HG02571 (cell line): ENCODE results near the gene CLEC4E.
"Not testable (repeated sequence)": the region's sequence is repeated elsewhere in the genome, so short reads cannot be mapped to it uniquely, and the experiment has no call there.

Source experiments
- ATAC-seq: cut with Tn5 transposase; IDR thresholded peaks from one replicate; pipeline ENCODE4 v1.9.1; 2021; ENCODE audit warnings: mild to moderate bottlenecking, moderate library complexity; ENCODE audit not compliant: unreplicated experiment

Gene CLEC4E, protein sequence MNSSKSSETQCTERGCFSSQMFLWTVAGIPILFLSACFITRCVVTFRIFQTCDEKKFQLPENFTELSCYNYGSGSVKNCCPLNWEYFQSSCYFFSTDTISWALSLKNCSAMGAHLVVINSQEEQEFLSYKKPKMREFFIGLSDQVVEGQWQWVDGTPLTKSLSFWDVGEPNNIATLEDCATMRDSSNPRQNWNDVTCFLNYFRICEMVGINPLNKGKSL

DNA sequence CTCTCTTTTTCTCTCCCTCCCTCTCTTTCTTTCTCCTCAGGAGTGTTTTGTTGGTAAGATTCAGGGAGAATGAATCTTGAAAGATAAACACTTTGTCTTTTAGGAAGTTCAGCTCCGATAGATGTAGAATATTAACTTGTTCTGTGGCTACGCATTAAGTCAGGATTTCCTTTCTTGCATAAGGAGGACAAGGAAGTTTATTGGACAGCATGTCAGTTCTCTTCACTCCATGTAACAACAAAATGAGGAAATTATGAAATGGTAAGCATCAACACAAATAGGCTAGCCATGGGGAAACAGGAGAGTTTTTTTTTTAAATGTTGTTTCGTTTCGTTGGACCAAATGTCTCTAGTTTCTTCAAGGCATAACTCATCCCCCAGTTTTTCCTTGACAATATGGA, at the start of gene CLEC4E:
Gene CLEC4E (minus strand): TSS at position 75 of the 400 bp plus-strand sequence. CDS start 108 bp downstream, outside the sequence.
- ATAC-seq = not testable (repeated sequence)

DNA sequence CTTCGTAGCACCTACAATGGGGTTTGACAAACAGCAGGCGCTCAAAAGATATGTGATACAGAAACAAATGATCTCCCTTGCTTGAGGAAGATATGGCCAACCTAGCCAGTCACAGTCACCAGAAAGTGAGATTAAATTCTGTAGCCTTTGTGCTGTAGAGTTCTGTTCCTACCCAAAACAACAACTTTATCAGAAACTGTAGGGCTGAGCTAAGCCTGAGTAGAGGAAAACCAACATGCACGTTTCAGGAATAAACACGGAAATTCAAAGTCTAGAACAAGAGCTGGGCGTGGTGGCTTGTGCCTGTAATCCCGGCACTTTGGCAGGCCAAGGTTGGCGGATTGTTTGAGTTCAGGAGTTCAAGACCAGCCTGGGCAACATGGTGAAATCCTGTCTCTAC, 49.0 kb upstream of the CLEC4E start:
- ATAC-seq = no peak

DNA sequence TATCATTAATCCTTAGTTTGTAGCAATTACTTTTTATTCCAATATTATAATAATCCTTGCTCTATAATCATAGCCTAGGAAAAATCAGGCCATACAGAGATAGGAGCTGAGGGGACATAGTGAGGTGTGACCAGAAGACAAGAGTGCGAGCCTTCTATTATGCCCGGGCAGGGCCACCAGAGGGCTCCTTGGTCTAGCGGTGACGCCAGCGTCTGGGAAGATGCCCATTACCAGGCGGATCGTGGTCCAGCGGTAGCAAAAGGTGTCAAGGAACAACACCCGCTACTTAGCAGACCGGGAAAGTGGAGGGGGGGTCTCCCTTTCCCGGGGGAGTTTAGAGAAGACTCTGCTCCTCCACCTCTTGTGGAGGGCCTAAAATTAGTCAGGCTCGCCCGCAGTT, 43.8 kb upstream of the CLEC4E start:
- ATAC-seq = not testable (repeated sequence)

DNA sequence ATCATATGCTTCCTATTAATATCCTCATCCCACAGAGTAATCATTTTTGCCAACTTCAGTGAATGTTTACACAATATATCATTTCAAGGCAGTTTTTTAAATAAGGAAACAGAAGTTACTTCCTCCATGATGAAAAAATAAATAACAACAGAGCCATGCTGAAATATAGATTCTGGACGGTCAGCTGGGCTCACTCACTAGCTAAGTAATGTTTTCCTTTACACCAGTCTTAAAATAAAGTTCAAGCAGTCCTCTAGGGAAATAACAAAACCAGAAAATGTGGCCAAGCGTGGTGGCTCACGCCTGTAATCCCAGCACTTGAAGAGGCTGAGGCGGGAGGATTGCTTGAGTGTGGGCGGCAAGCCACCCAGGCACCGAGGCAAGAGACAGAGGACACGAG, 43.3 kb upstream of the CLEC4E start:
- ATAC-seq = no peak

- ATAC-seq = no peak
Observed at GRCh38 chr12:8581098-8581784, 40.5 kb upstream of the CLEC4E start.

DNA sequence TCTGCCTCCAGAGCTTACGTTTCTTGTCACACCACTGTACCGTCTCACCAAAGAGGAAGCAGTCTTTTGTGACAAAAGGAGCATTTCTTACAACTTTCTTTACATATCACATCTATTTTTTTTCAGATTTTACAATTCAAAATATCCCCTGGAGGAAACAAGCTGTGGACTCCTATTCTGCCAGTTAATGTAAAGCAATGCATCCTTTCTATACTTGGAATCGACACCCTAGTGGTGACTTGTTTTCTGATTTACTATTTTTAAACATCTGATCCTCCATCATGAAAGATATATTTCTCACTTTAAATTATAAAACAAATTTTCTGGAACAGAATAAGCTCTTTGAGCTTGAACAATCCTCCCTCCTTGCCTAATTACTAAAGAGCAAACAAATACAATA, 37.2 kb upstream of the CLEC4E start:
- no peak for ATAC-seq

DNA sequence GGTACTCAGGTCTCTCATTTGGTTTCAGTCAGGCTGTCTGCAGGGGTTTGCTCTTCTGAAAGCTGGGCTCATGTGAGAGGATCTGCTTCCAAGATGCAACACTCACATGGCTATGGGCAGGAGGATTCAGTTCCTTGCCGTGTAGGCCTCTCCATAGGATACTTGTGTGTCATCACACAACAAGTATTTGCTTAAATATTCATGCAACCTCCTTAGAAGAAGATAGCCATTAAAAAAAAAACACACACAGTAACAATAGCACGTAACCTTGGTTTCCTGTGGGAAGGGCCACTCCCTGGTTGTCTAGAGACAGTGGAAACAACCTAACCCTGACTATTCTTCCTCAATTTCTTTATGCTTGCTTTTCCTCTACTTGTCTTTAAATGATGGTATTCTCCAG, 31.8 kb upstream of the CLEC4E start:
- ATAC-seq = no peak

- no peak for ATAC-seq
Observed at GRCh38 chr12:8566525-8566924, 25.8 kb upstream of the CLEC4E start.

DNA sequence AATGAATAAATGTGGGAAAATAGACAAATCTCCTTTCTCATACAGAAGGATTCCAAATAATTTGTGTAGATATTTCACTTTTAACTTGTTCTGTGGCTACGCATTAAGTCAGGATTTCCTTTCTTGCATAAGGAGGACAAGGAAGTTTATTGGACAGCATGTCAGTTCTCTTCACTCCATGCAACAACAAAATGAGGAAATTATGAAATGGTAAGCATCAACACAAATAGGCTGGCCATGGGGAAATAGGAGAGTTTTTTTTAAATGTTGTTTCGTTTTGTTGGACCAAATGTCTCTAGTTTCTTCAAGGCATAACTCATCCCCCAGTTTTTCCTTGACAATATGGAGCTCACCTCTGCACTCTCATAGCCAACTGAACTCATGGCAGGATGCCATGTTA, 25.3 kb upstream of the CLEC4E start:
- ATAC-seq = not testable (repeated sequence)

- no peak for ATAC-seq
Observed at GRCh38 chr12:8564656-8565055, 24.0 kb upstream of the CLEC4E start.

DNA sequence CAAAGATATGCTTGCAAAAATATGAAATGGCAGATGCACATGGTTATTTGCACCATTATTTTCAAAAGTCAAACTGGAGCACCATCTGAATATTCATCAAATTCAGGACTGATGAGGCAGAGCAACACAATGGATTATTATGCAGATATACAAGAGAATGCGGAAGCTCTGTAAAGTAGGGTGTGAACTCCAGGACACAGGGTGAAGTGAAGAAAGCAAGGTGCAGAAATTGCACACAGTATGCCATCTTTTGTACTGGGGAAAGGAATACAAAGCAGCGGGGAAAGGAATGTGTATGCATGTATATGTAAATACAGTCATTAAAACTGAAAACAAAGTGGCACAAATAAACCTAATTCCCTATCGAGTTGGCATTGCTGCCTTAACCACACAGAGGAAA, 22.7 kb upstream of the CLEC4E start:
- ATAC-seq = no peak

- no peak for ATAC-seq
Observed at GRCh38 chr12:8562310-8562709, 21.6 kb upstream of the CLEC4E start.

- ATAC-seq = no peak
Observed at GRCh38 chr12:8561011-8561410, 20.3 kb upstream of the CLEC4E start.

DNA sequence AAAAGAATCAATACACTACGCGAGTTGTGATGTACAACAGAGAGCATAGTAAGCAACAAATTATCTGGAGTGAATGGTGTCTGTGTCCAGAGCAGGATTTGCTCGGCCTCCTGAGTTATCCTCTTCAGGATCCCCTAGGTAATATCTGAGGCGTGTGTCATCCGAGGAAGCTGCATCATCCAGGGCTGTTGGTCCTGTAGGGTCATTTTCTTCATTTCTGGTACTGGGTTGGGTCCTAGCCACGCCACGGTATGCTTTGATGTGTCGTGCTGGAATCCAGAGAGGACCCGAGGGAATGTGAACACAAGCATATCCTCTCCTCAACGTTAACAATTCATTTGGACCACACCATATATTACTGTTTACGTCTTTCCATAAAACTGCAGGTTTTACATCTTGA, 19.0 kb upstream of the CLEC4E start:
- no peak for ATAC-seq

- no peak for ATAC-seq
Observed at GRCh38 chr12:8556531-8557097, 15.9 kb upstream of the CLEC4E start.

DNA sequence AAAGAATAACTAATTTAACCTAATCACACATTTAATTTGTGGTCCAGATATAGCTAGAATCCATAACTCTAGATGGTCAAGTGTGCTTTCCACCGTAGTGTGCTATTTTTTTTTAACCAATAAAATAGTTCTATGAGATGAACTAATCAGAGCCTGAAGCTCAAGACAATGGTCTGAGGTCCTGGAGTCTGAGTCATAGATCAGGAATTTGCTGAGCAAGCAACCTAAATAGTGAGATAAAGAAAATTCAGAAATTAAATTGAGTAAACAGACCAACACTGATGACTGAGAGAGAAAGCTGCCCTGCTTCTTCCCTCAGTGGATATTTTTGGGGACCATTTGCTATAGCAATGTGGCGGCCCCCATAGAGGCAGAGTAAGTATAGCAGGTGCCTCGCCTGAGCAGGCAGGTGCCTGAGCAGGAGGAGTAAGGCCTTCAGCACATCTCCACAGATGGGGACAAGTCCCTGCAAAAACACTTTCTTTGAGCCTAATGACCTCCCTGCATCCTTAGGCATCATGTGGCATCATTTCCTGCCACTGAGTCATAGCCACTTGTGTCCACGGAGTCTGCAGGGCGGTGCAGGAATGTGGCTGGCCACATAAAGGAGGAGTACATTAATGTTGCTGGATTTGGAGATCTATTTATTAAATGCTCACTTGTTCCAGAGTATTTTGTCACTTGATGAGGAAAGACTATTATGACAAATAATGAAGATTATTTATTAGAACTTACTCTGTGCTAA, 13.9 kb upstream of the CLEC4E start:
- no peak for ATAC-seq

GRCh38 chr12:8553088-8553627, 12.5 kb upstream of the CLEC4E start:
- ATAC-seq = no peak

DNA sequence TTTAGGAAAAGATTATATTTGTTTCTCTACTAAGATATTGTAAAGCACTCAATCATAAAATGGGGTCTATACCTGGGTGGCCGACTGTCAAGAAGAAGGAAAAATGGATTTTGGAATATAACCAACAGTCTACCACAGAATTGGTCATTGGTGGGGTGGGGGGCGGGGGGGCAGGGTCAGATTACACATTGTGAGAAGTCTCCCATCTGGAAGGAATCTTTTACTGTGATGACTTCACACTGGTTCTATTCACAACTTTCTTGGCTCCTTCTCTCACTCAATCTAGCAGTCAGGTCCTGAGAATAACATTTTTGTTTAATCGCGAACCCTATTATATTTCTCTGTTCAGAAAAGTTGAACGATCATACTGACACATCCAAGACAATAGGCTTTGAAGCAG, 8.7 kb upstream of the CLEC4E start:
- no peak for ATAC-seq

GRCh38 chr12:8548192-8548591, 7.5 kb upstream of the CLEC4E start:
- no peak for ATAC-seq

DNA sequence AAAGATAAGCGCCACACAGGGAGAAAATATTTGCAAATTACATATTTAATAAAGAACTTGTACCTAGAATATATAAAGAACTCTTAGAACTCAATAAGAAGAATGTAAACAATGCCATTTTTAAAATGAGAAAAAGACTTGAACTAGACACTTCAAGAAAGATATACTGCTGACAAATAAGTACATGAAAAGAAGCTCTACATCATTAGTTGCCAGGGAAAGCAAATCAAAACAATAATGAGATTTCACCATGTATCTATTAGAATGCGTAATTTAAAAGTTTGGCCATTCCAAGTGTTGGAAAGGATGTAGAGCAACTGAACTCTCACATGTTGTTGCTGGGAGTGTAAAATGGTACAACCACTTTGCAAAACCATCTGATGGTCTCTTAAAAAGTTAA, 6.9 kb upstream of the CLEC4E start:
- no peak for ATAC-seq

DNA sequence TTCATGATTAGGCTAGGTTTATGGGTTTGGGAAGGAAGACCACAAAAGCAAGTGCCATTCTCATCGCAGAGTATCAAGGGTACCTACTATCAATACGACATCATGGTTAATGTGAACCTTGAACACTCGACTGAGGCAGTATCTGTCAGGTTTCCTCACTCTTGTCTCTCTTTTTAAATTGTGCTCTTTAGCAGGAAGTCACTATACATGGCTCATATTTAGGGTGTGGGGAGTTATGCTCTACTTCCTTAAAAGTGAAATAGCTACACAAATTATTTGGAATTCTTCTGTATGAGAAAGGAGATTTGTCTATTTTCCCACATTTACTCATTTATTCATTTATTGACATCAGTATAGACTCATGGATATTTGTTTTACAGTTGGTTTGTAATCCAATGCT, 5.9 kb upstream of the CLEC4E start:
- ATAC-seq = no peak
